GM10266 (cell line): Measurements from ENCODE around the gene MDGA2.

Experiments
- DNase-seq: peaks from one replicate; pipeline ENCODE4 v3.0.0; 2012; ENCODE audit errors: extremely low spot score
- CTCF ChIP-seq: IDR thresholded peaks from 2 replicates; pipeline ENCODE4 v1.5.1; 2012; ENCODE audit warnings: mild to moderate bottlenecking, low read depth; ENCODE audit not compliant: control insufficient read depth, insufficient read depth; ENCODE audit errors: missing control alignments

The MDGA2 gene

DNA sequence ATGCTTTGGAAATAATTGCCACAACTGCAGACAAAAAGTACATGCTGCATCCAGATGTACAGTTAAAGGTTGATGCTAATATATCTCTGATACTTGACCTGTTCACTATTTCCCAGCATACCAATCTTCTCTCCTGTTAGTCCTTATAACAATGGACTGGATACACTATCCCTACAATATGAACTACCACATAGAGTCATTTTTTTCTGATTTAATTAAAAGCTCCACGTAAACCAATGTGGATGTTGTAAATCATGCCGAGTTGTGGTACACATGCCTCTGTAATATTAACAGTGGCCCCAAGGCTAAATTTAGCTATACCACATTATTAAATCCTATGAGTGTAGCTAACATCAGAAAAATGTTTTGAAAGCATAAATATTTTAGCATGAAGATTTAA, 554.8 kb downstream of the MDGA2 start:
- TF ChIP-seq CTCF: no peak
- no peak for DNase-seq

DNA sequence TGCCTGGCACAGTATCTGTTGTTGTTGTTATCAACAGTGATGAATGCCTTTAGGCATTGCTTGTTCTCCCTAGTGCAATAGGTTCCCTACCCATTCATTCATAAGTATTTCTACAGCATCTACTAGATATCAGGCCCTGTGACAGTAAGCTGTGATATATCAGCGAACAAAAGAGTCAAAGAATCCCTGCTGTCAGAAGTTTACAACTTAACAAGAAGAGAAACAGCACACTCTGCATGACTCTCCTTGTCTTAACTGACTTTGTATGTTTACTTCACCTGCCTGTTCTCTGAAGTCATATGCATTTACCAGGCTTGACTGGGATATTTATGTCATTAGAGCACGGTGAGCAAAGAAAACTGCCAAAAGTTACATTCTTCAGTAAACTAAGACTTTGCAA, 571.6 kb downstream of the MDGA2 start:
- TF ChIP-seq CTCF: no peak

GRCh38 chr14:47102472-47102871, 572.9 kb downstream of the MDGA2 start:
- no peak for TF ChIP-seq CTCF
- no peak for DNase-seq

More for the DNA sequence above, 571.6 kb downstream of the MDGA2 start:
- DNase-seq: no peak

GRCh38 chr14:47085678-47086077, 589.7 kb downstream of the MDGA2 start:
- no peak for TF ChIP-seq CTCF
- no peak for DNase-seq

- DNase-seq: no peak
- no peak for TF ChIP-seq CTCF
These were observed 610.1 kb downstream of the MDGA2 start for GRCh38 chr14:47065326-47065725.

DNA sequence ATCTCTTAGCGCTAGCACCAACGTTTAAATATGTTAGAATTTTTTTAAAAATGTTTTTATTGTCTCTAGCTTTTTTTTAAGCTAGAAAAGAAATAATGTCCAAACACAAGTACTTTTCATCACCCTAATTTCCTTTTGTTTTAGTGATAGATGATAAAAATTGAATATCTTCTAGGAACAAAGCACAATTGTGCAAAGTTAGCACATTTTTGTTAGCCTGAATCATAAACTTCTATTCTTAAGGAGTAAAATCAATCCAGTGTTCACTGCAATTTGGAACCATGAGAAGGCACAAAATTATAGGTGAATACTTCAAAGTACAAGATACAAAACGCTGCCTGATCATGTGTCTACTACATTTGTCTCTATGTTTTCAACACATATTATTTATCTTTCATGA, 615.4 kb downstream of the MDGA2 start:
- no peak for TF ChIP-seq CTCF
- DNase-seq: no peak

DNA sequence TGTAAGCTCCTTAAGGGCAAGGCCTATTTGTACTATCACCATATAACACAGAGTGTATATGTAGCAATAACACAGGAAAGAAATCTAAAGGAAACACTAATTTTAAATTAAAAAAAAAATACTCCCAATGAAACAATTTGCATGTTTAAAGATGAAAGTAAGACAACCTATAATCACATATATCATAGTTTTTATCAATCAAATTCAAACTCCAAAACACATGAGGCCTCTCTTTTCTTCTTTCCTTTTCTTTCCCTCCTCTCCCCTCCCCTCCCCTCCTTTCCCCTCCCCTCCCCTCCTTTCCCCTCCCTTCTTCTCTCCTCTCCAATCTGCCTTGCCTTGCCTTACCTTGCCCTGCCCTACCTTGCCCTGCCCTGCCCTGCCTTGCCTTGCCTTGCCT, 618.0 kb downstream of the MDGA2 start:
- no peak for TF ChIP-seq CTCF
- no peak for DNase-seq

DNA sequence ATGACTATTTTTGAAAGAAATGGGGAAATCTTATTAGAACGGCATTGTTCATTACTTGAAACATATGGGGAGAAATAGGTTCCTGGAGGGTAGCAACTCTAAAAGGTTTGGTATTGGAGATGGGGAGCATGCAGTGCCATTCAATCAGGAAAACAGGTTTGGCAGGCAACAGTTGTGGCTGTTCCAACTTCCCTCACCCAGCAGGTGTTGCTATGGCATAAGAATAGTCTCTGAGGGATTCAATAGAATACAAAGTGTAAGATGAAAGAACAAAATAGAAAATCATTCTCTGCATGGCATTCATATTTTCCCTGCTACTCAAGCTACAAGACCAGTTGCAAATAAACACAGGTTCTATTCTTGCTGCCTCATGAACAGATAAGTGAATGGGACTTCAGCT, 630.6 kb downstream of the MDGA2 start:
- no peak for DNase-seq
- TF ChIP-seq CTCF: no peak
